ENCODE data around the gene DROSHA. TPM values are rescaled to one million over a fixed set of nuclear protein-coding genes. Genes with fewer than 3 reads are reported as not detected.

The DROSHA gene
- total RNA-seq, 1 experiment from 2014 or later, result 73.5 TPM

DNA sequence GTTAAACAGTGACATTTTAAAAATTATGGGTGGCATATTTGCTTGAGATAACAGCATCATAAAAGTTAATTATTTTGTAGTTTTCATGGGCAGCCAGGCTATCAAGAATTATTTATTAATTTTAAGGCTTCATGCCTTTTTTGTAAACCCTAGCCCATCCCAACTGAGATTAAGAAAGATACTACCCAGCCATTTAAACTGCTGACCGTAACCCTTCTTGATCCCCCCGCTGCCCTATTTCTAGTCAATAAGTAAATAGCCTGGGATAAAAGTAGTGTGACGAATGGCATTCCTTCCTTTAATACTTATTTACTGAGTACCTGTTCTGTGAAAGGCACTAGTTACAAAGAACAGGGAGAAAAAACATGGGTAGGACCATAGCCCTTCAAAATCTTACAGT lies 88.3 kb downstream of the DROSHA start:
- peaks cover 4 to 18% of the 10 kb centered on the region in 2 experiments; a peak in 2 of 4 replicates for H3K36me3 ChIP-seq (ENCODE audit: control insufficient read depth in 1 of 2, insufficient read depth in 2 of 2, low read length in 2 of 2)
- no peak overlapping the region for H3K9ac ChIP-seq (ENCODE audit: low read length)
- ChIA-PET POLR2A (no interaction called here), CTCF (no interaction called here), RAD21 (ENCODE audit: low non-redundant PET in 1 of 2, low total read pairs in 2 of 2, uncharacterized antibody in 2 of 2, unreplicated experiment in 2 of 2) (no interaction called here)
- ATAC-seq, result no peak
- TF ChIP-seq MAX (IDR thresholded peaks at IDR 0.05) (no peak), POLR2A (IDR thresholded peaks at IDR 0.05; ENCODE audit: borderline replicate concordance, extremely low read depth, insufficient read depth, insufficient read length) (no peak), ELF1 (IDR thresholded peaks at IDR 0.05; ENCODE audit: borderline replicate concordance, low read depth) (no peak), TCF7L2 (IDR thresholded peaks at IDR 0.05; ENCODE audit: borderline replicate concordance, extremely low read depth, insufficient read depth, insufficient read length) (no peak), JUND (IDR thresholded peaks at IDR 0.05) (no peak)
- TF ChIP-seq, protein P1, sequence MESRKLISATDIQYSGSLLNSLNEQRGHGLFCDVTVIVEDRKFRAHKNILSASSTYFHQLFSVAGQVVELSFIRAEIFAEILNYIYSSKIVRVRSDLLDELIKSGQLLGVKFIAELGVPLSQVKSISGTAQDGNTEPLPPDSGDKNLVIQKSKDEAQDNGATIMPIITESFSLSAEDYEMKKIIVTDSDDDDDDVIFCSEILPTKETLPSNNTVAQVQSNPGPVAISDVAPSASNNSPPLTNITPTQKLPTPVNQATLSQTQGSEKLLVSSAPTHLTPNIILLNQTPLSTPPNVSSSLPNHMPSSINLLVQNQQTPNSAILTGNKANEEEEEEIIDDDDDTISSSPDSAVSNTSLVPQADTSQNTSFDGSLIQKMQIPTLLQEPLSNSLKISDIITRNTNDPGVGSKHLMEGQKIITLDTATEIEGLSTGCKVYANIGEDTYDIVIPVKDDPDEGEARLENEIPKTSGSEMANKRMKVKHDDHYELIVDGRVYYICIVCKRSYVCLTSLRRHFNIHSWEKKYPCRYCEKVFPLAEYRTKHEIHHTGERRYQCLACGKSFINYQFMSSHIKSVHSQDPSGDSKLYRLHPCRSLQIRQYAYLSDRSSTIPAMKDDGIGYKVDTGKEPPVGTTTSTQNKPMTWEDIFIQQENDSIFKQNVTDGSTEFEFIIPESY (IDR thresholded peaks at IDR 0.05; ENCODE audit: extremely low read depth, insufficient replicate concordance, low read length), result no peak
- no peaks in the 10 kb centered on the region for H4K20me1 ChIP-seq (ENCODE audit: insufficient read depth)
- DNase-seq (ENCODE audit: low read depth, low spot score), result no peak
- H3K27me3 ChIP-seq (ENCODE audit: insufficient read depth, low read length), result no peaks in the 10 kb centered on the region
- no peak overlapping the region for H2AFZ ChIP-seq (ENCODE audit: low read depth, low read length, poor library complexity, severe bottlenecking)
- no peak overlapping the region for H3K27ac ChIP-seq (ENCODE audit: low read depth, low read length)
- intact Hi-C loops (cut with micrococcal nuclease), result no loop called here
- no peak overlapping the region for H3K4me2 ChIP-seq (ENCODE audit: low read length)
- peaks cover 8% of the 10 kb centered on the region; the same call in 1 of the 2 replicates for H3K79me2 ChIP-seq (ENCODE audit: insufficient read depth, low read length)
- no peak overlapping the region for H3K4me3 ChIP-seq (replicated peaks in 1 of 2; ENCODE audit: low read depth in 1 of 2, low read length in 2 of 2)
- BruUV-seq (replicated peaks), result no TSS peak
- H3K9me2 ChIP-seq (ENCODE audit: insufficient read depth), result no peaks in the 10 kb centered on the region
- H3K9me3 ChIP-seq (ENCODE audit: control insufficient read depth in 1 of 2, insufficient read depth in 1 of 2, low read depth in 1 of 2, low read length in 2 of 2), result no peaks in the 10 kb centered on the region
- H3K4me1 ChIP-seq (ENCODE audit: control insufficient read depth in 1 of 2, insufficient read depth in 2 of 2, low read length in 2 of 2), result no peaks in the 10 kb centered on the region

DNA sequence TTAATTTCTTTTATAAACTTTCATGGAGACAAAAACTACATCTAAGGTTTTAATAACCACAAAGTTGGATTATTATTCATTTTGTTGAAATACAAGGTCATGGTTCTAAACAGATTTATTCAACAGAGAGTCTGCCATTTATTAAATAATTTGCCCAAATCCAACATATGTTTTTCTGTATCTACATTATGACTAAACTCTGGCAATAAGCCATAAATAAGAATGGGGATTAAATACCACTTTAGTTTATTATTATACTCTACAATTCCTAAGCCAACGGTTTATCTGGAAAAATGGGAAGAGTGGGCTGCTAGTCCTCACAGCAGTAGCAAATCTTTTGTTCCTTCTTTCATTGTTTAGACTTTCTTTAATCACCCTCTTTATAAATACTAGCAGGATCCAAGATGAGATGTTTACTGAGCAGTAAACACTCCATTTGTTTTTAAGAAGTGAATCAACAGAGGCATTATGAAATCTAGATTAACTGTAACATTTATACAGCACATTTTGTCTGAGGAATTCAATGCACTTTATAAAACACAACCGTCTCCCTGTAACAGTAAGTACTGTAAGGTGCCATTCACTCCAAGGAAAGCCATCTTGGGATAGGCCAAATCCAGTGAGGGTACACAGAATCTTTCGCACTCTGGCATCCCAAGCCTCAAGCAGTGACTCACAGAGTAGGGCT lies 89.7 kb downstream of the DROSHA start:
- Histone ChIP-seq H3K27ac (ENCODE audit: low read depth, low read length) (no peak overlapping the region), H2AFZ (ENCODE audit: low read depth, low read length, poor library complexity, severe bottlenecking) (no peak overlapping the region), H3K9me2 (ENCODE audit: insufficient read depth) (no peaks in the 10 kb centered on the region), H4K20me1 (ENCODE audit: insufficient read depth) (no peaks in the 10 kb centered on the region), H3K36me3 (ENCODE audit: control insufficient read depth in 1 of 2, insufficient read depth in 2 of 2, low read length in 2 of 2) (peaks cover 0 to 16% of the 10 kb centered on the region in 2 experiments; a peak in 1 of 4 replicates), H3K4me3 (replicated peaks in 1 of 2; ENCODE audit: low read depth in 1 of 2, low read length in 2 of 2) (no peak overlapping the region), H3K4me2 (ENCODE audit: low read length) (no peak overlapping the region), H3K9ac (ENCODE audit: low read length) (no peak overlapping the region), H3K27me3 (ENCODE audit: insufficient read depth, low read length) (no peaks in the 10 kb centered on the region), H3K4me1 (ENCODE audit: control insufficient read depth in 1 of 2, insufficient read depth in 2 of 2, low read length in 2 of 2) (no peaks in the 10 kb centered on the region), H3K9me3 (ENCODE audit: control insufficient read depth in 1 of 2, insufficient read depth in 1 of 2, low read depth in 1 of 2, low read length in 2 of 2) (no peaks in the 10 kb centered on the region), H3K79me2 (ENCODE audit: insufficient read depth, low read length) (peaks cover 8% of the 10 kb centered on the region; the same call in 1 of the 2 replicates)
- BruUV-seq (replicated peaks), result no TSS peak
- RAD21 ChIA-PET (ENCODE audit: low non-redundant PET in 1 of 2, low total read pairs in 2 of 2, uncharacterized antibody in 2 of 2, unreplicated experiment in 2 of 2), result no interaction called here
- CTCF ChIA-PET, result no interaction called here
- POLR2A ChIA-PET, result no interaction called here
- ATAC-seq (no peak), DNase-seq (ENCODE audit: low read depth, low spot score) (no peak)
- intact Hi-C loops (cut with micrococcal nuclease), result no loop called here
- TF ChIP-seq EZH2phosphoT487 (IDR thresholded peaks at IDR 0.05; ENCODE audit: borderline replicate concordance) (no peak), SRF (IDR thresholded peaks at IDR 0.05; ENCODE audit: low read depth) (no peak), ATF3 (IDR thresholded peaks at IDR 0.05) (no peak)
- TF ChIP-seq, protein P2, sequence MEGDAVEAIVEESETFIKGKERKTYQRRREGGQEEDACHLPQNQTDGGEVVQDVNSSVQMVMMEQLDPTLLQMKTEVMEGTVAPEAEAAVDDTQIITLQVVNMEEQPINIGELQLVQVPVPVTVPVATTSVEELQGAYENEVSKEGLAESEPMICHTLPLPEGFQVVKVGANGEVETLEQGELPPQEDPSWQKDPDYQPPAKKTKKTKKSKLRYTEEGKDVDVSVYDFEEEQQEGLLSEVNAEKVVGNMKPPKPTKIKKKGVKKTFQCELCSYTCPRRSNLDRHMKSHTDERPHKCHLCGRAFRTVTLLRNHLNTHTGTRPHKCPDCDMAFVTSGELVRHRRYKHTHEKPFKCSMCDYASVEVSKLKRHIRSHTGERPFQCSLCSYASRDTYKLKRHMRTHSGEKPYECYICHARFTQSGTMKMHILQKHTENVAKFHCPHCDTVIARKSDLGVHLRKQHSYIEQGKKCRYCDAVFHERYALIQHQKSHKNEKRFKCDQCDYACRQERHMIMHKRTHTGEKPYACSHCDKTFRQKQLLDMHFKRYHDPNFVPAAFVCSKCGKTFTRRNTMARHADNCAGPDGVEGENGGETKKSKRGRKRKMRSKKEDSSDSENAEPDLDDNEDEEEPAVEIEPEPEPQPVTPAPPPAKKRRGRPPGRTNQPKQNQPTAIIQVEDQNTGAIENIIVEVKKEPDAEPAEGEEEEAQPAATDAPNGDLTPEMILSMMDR (IDR thresholded peaks at IDR 0.05 in 2 of 3, conservative IDR thresholded peaks at IDR 0.05 in 1 of 3; ENCODE audit: borderline replicate concordance in 1 of 3, insufficient read depth in 1 of 3, low read depth in 2 of 3, low read length in 2 of 3), result no peak
- TF ChIP-seq, protein P3, sequence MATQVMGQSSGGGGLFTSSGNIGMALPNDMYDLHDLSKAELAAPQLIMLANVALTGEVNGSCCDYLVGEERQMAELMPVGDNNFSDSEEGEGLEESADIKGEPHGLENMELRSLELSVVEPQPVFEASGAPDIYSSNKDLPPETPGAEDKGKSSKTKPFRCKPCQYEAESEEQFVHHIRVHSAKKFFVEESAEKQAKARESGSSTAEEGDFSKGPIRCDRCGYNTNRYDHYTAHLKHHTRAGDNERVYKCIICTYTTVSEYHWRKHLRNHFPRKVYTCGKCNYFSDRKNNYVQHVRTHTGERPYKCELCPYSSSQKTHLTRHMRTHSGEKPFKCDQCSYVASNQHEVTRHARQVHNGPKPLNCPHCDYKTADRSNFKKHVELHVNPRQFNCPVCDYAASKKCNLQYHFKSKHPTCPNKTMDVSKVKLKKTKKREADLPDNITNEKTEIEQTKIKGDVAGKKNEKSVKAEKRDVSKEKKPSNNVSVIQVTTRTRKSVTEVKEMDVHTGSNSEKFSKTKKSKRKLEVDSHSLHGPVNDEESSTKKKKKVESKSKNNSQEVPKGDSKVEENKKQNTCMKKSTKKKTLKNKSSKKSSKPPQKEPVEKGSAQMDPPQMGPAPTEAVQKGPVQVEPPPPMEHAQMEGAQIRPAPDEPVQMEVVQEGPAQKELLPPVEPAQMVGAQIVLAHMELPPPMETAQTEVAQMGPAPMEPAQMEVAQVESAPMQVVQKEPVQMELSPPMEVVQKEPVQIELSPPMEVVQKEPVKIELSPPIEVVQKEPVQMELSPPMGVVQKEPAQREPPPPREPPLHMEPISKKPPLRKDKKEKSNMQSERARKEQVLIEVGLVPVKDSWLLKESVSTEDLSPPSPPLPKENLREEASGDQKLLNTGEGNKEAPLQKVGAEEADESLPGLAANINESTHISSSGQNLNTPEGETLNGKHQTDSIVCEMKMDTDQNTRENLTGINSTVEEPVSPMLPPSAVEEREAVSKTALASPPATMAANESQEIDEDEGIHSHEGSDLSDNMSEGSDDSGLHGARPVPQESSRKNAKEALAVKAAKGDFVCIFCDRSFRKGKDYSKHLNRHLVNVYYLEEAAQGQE (IDR thresholded peaks at IDR 0.05; ENCODE audit: low read depth), result no peak
